Tibial artery (tissue), 4 donors: ENCODE results near the gene NTM.

Experiments
- DNase-seq, 2 donors: peaks; one replicate each; pipeline ENCODE4 v3.0.0-alpha.2; 2019
- H3K27ac ChIP-seq, 2 donors: fragments of 200-600 bp; sonication (generic) in 1 of 2; 1 replicate in 1 of 2; 2 replicates in 1 of 2; pipeline ENCODE4 v1.5.1; 2018 to 2019; ENCODE audit warnings: mild to moderate bottlenecking in 1 of 2
- H3K27me3 ChIP-seq, 2 donors: fragments of 200-600 bp; sonication (generic) in 1 of 2; one replicate each; pipeline versions ENCODE4 v1.5.1 to v1.6.0; 2016 to 2019
- H3K36me3 ChIP-seq, 3 donors: fragments of 200-600 bp; sonication (generic) in 2 of 3; one replicate each; pipeline ENCODE4 v1.5.1; 2016 to 2019; ENCODE audit warnings: mild to moderate bottlenecking in 2 of 3
- H3K4me1 ChIP-seq, 4 donors: fragments of 200-600 bp; sonication (generic) in 2 of 4; 1 replicate in 3 of 4; 2 replicates in 1 of 4; pipeline ENCODE4 v1.5.1; 2016 to 2019
- H3K4me3 ChIP-seq, 2 donors: fragments of 200-600 bp; sonication (generic) in 1 of 2; 1 replicate in 1 of 2; 2 replicates in 1 of 2; pipeline ENCODE4 v1.5.1; 2018 to 2019; ENCODE audit warnings: mild to moderate bottlenecking in 2 of 2
- H3K9me3 ChIP-seq, 3 donors: fragments of 200-600 bp; sonication (generic) in 1 of 3; one replicate each; pipeline ENCODE4 v1.5.1; 2016 to 2019
- intact Hi-C: fragments of 100-400 bp; cut with DNase I; formaldehyde crosslinking; loops from one replicate; pipeline ENCODE4 v1.15.0; 2023; ENCODE audit warnings: low total_unique reads
- TF ChIP-seq, protein P1 (sequence below), 2 experiments: fragments of 200-600 bp in 1 of 2; fragments of 450-650 bp in 1 of 2; IDR thresholded peaks; one replicate each; pipeline ENCODE4 v1.5.1; 2017 to 2019; ENCODE audit warnings: antibody characterized with exemption in 2 of 2, mild to moderate bottlenecking in 1 of 2, moderate library complexity in 1 of 2

The NTM gene

GRCh38 chr11:131965504-131965903 lies 595.1 kb downstream of the NTM start:
- Histone ChIP-seq H3K9me3 (no peaks in the 10 kb centered on the region), H3K4me1 (no peaks in the 10 kb centered on the region), H3K27me3 (no peaks in the 10 kb centered on the region), H3K27ac (no peak overlapping the region), H3K4me3 (no peak overlapping the region), H3K36me3 (no peaks in the 10 kb centered on the region)
- DNase-seq, result no peak
- TF ChIP-seq, protein P1, sequence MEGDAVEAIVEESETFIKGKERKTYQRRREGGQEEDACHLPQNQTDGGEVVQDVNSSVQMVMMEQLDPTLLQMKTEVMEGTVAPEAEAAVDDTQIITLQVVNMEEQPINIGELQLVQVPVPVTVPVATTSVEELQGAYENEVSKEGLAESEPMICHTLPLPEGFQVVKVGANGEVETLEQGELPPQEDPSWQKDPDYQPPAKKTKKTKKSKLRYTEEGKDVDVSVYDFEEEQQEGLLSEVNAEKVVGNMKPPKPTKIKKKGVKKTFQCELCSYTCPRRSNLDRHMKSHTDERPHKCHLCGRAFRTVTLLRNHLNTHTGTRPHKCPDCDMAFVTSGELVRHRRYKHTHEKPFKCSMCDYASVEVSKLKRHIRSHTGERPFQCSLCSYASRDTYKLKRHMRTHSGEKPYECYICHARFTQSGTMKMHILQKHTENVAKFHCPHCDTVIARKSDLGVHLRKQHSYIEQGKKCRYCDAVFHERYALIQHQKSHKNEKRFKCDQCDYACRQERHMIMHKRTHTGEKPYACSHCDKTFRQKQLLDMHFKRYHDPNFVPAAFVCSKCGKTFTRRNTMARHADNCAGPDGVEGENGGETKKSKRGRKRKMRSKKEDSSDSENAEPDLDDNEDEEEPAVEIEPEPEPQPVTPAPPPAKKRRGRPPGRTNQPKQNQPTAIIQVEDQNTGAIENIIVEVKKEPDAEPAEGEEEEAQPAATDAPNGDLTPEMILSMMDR (IDR thresholded peaks at IDR 0.05), result no peak
- intact Hi-C loops, result no loop called here

DNA sequence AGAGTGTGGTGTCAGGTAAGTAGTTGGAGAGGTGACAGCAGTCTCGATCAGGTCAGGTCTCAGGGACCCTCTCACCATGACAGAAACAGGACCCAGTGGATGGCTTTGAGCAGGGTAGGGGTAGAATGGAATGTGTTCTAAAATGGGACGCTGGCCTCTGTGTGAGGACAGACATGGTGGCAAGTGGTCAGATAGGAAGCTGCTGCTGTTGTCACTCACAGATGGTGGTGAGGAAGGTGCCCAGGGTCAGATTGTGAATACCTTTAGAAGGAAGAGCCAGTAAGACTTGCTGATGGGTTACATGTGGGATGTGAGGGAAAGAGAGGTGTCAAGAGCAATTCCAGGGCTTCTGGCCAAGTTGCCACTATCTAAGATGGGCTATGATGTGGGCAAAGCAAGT lies 596.3 kb downstream of the NTM start:
- Histone ChIP-seq H3K9me3 (no peaks in the 10 kb centered on the region), H3K4me1 (no peaks in the 10 kb centered on the region), H3K27ac (no peak overlapping the region), H3K27me3 (no peaks in the 10 kb centered on the region), H3K36me3 (no peaks in the 10 kb centered on the region), H3K4me3 (no peak overlapping the region)
- intact Hi-C loops, result no loop called here
- DNase-seq, result no peak
- TF ChIP-seq, protein P1 (IDR thresholded peaks at IDR 0.05), result no peak

GRCh38 chr11:131969261-131969660 lies 598.8 kb downstream of the NTM start:
- TF ChIP-seq, protein P1 (IDR thresholded peaks at IDR 0.05), result no peak
- no peaks in the 10 kb centered on the region for H3K36me3 ChIP-seq
- intact Hi-C loops, result no loop called here
- H3K4me1 ChIP-seq, result no peaks in the 10 kb centered on the region
- no peaks in the 10 kb centered on the region for H3K27me3 ChIP-seq
- H3K27ac ChIP-seq, result no peak overlapping the region
- DNase-seq, result no peak
- no peak overlapping the region for H3K4me3 ChIP-seq
- H3K9me3 ChIP-seq, result no peaks in the 10 kb centered on the region

DNA sequence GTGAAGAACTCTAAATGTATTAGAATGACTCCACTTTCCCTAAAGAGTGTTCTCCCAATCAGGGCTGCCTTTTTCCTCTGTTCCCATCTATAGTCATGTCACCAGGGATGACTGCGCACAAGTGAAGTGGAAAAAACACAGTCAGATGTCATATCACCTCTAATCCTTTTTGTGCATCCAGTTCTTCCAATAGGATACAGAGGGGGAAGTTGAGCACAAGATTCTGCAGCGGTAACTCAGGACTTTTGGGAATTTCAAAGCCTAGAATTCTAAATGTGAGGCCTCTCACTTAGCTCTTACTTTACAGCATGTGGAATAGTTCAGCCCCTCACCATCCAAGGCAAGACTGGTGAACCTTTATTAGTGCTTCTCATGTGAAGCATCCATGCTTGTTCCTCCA lies 602.6 kb downstream of the NTM start:
- no peaks in the 10 kb centered on the region for H3K27me3 ChIP-seq
- no peaks in the 10 kb centered on the region for H3K36me3 ChIP-seq
- no peak overlapping the region for H3K27ac ChIP-seq
- no peaks in the 10 kb centered on the region for H3K4me1 ChIP-seq
- H3K9me3 ChIP-seq, result no peaks in the 10 kb centered on the region
- intact Hi-C loops, result no loop called here
- TF ChIP-seq, protein P1 (IDR thresholded peaks at IDR 0.05), result no peak
- no peak for DNase-seq
- H3K4me3 ChIP-seq, result no peak overlapping the region

DNA sequence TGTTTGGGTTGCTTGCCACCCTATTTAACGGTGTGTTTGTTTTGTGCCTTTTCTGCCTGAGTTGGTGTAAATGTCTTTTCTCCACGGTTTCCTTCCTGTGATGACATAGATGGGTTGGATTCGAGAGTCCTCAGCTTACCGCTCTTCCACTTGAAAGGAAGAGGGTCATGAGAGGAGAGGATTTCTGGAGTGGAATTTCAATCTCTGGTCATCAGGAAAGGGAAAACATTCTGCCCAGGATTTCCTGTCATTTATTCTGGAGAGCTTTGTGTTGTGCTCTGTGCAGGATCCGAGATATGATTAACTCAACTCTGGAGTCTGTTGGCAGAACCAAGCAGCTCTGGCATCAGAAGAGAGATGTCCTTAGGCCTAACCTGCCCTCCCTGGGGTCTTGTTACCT lies 605.2 kb downstream of the NTM start:
- intact Hi-C loops, result no loop called here

More for the DNA sequence above, 605.2 kb downstream of the NTM start:
- Histone ChIP-seq H3K4me1 (no peaks in the 10 kb centered on the region), H3K27ac (no peak overlapping the region), H3K27me3 (no peaks in the 10 kb centered on the region), H3K4me3 (no peak overlapping the region), H3K9me3 (no peaks in the 10 kb centered on the region), H3K36me3 (no peaks in the 10 kb centered on the region)
- no peak for DNase-seq
- TF ChIP-seq, protein P1 (IDR thresholded peaks at IDR 0.05), result no peak
